VCaP (cell line): ENCODE measurements around the gene FKRP.

Source experiments
- H3K27ac ChIP-seq: fragments of 450-650 bp; 2 replicates; pipeline ENCODE4 v1.5.1; 2017
- CTCF ChIP-seq: fragments of 450-650 bp; conservative IDR thresholded peaks from 2 replicates; pipeline ENCODE4 v1.5.1; 2017; ENCODE audit warnings: mild to moderate bottlenecking, moderate library complexity

FKRP gene

GRCh38 chr19:46745030-46745429, 827 bp upstream of the FKRP start:
- no peak for TF ChIP-seq CTCF
- peak overlapping the region; percentile 97; the same call in 1 of the 2 replicates for H3K27ac ChIP-seq

- no peak for TF ChIP-seq CTCF
Measured at GRCh38 chr19:46746281-46747057, 612 bp downstream of the FKRP start, which contains the start of gene STRN4. Gene STRN4, minus strand, starts transcription at chr19:46746450. Its CDS starts 20 bp downstream, at chr19:46746430.

GRCh38 chr19:46748325-46749109, 2.7 kb downstream of the FKRP start:
- H3K27ac ChIP-seq: no peak overlapping the region

More at GRCh38 chr19:46746281-46747057, 612 bp downstream of the FKRP start, which contains the start of gene STRN4:
- peak within 1 kb of the TSS; percentile 97 for H3K27ac ChIP-seq

GRCh38 chr19:46753420-46754155, 7.7 kb downstream of the FKRP start:
- H3K27ac ChIP-seq: no peak overlapping the region
- peak; percentile 70 for TF ChIP-seq CTCF

More at GRCh38 chr19:46748325-46749109, 2.7 kb downstream of the FKRP start:
- TF ChIP-seq CTCF: peak; percentile 87

- TF ChIP-seq CTCF: no peak
Measured at GRCh38 chr19:46755077-46755852, 9.4 kb downstream of the FKRP start.

GRCh38 chr19:46755853-46756543, 10.1 kb downstream of the FKRP start:
- no peak for TF ChIP-seq CTCF
- no peak overlapping the region for H3K27ac ChIP-seq

More at GRCh38 chr19:46755077-46755852, 9.4 kb downstream of the FKRP start:
- H3K27ac ChIP-seq: no peak overlapping the region
